ENCODE results near the gene SPON2.

DNA sequence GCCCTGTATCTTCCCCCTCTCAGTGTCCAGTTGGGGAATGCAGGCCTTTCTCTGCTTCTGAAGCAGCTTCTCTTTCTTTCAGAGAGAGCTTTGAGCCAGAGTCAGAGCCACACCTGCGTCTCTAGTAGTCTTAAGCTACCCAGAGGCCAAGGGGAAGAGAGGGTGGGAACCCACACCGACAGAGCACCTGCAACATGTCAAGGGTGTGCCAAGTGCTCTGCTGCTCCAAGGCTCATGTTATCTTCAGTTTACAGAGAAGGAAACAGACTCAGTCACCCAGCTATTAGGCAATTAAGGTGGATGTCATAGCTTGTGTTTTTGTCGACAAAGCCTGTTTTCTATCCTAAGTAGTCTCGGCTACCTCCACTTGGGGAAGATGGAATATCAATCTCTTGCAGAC, 36.3 kb downstream of the SPON2 start:
- TF ChIP-seq, protein P1, sequence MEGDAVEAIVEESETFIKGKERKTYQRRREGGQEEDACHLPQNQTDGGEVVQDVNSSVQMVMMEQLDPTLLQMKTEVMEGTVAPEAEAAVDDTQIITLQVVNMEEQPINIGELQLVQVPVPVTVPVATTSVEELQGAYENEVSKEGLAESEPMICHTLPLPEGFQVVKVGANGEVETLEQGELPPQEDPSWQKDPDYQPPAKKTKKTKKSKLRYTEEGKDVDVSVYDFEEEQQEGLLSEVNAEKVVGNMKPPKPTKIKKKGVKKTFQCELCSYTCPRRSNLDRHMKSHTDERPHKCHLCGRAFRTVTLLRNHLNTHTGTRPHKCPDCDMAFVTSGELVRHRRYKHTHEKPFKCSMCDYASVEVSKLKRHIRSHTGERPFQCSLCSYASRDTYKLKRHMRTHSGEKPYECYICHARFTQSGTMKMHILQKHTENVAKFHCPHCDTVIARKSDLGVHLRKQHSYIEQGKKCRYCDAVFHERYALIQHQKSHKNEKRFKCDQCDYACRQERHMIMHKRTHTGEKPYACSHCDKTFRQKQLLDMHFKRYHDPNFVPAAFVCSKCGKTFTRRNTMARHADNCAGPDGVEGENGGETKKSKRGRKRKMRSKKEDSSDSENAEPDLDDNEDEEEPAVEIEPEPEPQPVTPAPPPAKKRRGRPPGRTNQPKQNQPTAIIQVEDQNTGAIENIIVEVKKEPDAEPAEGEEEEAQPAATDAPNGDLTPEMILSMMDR (IDR thresholded peaks at IDR 0.05), result no peak
- TF ChIP-seq POLR2A (IDR thresholded peaks at IDR 0.05), result no peak

All from testis (tissue), 2 donors.